KMS-11 (cell line): ENCODE results near the gene KIAA0825.

ENCODE experiments used
- H2AFZ ChIP-seq: fragments of 200-600 bp; sonication (generic); 2 replicates; pipeline ENCODE4 v1.6.1; 2016; ENCODE audit warnings: antibody characterized with exemption, mixed run types, low read depth
- H3K27ac ChIP-seq: fragments of 200-600 bp; sonication (generic); 2 replicates; pipeline ENCODE4 v1.6.1; 2016; ENCODE audit warnings: mild to moderate bottlenecking, mixed run types
- H3K27me3 ChIP-seq: fragments of 200-600 bp; sonication (generic); 2 replicates; pipeline ENCODE4 v1.6.1; 2017; ENCODE audit warnings: mild to moderate bottlenecking, low read depth, mixed run types, moderate library complexity; ENCODE audit not compliant: insufficient read depth
- H3K36me3 ChIP-seq: fragments of 200-600 bp; sonication (generic); 2 replicates; pipeline ENCODE4 v1.6.1; 2017; ENCODE audit warnings: mild to moderate bottlenecking, mixed run types; ENCODE audit not compliant: insufficient read depth
- H3K4me1 ChIP-seq: fragments of 200-600 bp; sonication (generic); 2 replicates; pipeline ENCODE4 v1.6.1; 2016; ENCODE audit warnings: mild to moderate bottlenecking, low read depth, mixed run types; ENCODE audit not compliant: poor library complexity, severe bottlenecking
- H3K4me2 ChIP-seq: fragments of 200-600 bp; sonication (generic); 2 replicates; pipeline ENCODE4 v1.7.0; 2016; ENCODE audit warnings: mild to moderate bottlenecking, mixed run types
- H3K4me3 ChIP-seq: fragments of 200-600 bp; sonication (generic); IDR thresholded peaks from 2 replicates; pipeline ENCODE4 v1.6.1; 2017; ENCODE audit warnings: low read depth, low read length, mixed read lengths; ENCODE audit not compliant: insufficient read depth
- H3K79me2 ChIP-seq: fragments of 200-600 bp; sonication (generic); 2 replicates; pipeline ENCODE4 v1.6.1; 2016; ENCODE audit warnings: low read depth, mixed run types; ENCODE audit not compliant: insufficient read depth
- H3K9ac ChIP-seq: fragments of 200-600 bp; sonication (generic); 2 replicates; pipeline ENCODE4 v1.6.1; 2016; ENCODE audit warnings: mild to moderate bottlenecking, mixed run types
- H4K20me1 ChIP-seq: fragments of 200-600 bp; sonication (generic); 2 replicates; pipeline ENCODE4 v1.6.1; 2016; ENCODE audit warnings: mild to moderate bottlenecking, mixed run types; ENCODE audit not compliant: insufficient read depth
- TF ChIP-seq, protein P1 (sequence below): fragments of 200-600 bp; sonication (generic); conservative IDR thresholded peaks from 2 replicates; pipeline ENCODE4 v1.6.1; 2017; ENCODE audit warnings: low read depth, mild to moderate bottlenecking, antibody characterized with exemption, low read length, moderate library complexity, mixed read lengths

The KIAA0825 gene

DNA sequence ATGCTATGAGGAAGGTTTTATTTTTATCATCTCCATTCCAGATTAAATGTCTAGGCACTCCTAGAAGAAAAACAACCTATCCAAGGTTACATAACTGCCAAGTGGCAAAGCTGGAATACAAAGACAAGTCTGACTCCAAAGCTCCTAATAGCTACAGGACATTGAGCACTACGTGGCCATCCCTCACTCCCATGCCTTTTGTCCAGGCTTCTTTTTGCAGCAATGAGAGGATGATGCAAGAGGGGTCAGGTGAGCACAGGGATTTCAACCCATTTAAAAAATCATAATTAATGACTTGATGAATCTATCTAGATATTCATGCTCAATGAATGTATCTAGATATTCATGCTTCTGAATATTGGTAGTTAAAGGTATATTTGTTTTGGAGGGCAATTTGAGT lies 117.0 kb downstream of the KIAA0825 start:
- Histone ChIP-seq H3K4me2 (no peak overlapping the region), H3K79me2 (no peaks in the 10 kb centered on the region), H3K27me3 (no peaks in the 10 kb centered on the region), H2AFZ (no peak overlapping the region), H4K20me1 (no peaks in the 10 kb centered on the region), H3K27ac (no peak overlapping the region), H3K4me1 (no peaks in the 10 kb centered on the region), H3K36me3 (no peaks in the 10 kb centered on the region), H3K9ac (no peak overlapping the region), H3K4me3 (no peak overlapping the region)
- TF ChIP-seq, protein P1, sequence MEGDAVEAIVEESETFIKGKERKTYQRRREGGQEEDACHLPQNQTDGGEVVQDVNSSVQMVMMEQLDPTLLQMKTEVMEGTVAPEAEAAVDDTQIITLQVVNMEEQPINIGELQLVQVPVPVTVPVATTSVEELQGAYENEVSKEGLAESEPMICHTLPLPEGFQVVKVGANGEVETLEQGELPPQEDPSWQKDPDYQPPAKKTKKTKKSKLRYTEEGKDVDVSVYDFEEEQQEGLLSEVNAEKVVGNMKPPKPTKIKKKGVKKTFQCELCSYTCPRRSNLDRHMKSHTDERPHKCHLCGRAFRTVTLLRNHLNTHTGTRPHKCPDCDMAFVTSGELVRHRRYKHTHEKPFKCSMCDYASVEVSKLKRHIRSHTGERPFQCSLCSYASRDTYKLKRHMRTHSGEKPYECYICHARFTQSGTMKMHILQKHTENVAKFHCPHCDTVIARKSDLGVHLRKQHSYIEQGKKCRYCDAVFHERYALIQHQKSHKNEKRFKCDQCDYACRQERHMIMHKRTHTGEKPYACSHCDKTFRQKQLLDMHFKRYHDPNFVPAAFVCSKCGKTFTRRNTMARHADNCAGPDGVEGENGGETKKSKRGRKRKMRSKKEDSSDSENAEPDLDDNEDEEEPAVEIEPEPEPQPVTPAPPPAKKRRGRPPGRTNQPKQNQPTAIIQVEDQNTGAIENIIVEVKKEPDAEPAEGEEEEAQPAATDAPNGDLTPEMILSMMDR: no peak

DNA sequence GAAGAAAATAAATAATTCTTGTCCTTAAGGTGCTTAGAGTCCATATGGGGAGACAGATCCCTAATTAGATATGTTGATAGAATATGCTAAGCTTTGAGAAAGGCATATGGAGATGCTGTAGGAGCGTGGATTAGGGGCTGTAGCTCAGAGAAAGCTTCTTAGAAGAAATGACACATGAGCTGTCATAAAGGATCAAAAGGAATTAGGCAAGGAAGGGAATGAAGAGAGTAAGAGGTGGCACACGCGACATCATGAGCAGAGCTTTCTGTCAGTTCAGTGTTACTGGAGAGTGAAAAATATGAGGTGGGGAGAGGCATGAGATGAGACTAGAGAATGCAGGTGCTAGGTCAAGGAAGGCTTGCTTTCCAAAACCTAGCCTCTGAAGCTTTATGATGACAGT lies 118.6 kb downstream of the KIAA0825 start:
- H3K79me2 ChIP-seq: no peaks in the 10 kb centered on the region
- H3K27ac ChIP-seq: no peak overlapping the region
- no peak overlapping the region for H3K9ac ChIP-seq
- no peak overlapping the region for H3K4me3 ChIP-seq
- H2AFZ ChIP-seq: no peak overlapping the region
- H3K36me3 ChIP-seq: no peaks in the 10 kb centered on the region
- no peaks in the 10 kb centered on the region for H3K4me1 ChIP-seq
- no peaks in the 10 kb centered on the region for H4K20me1 ChIP-seq
- TF ChIP-seq, protein P1: no peak
- H3K4me2 ChIP-seq: no peak overlapping the region
- no peaks in the 10 kb centered on the region for H3K27me3 ChIP-seq

DNA sequence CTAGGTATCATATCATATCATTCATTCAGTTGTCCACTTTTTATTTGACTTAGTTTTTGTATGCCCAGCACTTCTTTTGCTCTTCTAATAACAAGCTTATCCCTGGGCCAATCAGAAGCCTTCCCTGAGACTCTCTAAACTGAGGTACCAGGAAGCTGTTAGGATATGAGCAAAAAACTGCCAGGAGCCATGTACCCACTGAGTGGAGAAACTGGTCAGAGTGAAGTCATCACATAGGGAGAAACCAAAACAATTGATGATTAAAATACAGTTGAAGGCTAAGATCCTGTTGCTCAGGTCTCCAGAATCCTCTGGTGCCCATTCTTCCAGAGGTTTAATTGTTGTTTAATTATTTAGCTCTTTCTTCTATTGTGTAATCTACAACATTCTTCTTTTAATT lies 120.2 kb downstream of the KIAA0825 start:
- H3K4me2 ChIP-seq: no peak overlapping the region
- H3K27ac ChIP-seq: no peak overlapping the region
- TF ChIP-seq, protein P1: no peak

DNA sequence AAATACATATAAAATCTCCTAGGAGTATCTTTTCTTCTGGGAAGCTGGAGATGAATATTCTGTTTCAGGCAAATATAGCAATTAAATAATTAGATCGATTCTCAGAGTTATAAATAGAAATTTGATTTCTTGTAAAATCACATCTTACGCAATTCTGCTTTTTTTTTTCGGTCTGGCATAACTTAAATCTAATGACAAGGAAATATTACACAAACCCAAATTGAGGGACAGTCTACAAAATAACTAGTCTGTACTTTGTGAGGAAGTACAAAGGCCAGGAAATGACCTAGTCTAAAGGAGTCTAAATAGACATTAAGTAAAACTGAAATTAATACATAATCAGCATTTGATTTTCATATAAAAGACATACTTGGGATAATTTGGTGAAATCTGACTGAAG lies 133.3 kb downstream of the KIAA0825 start:
- Histone ChIP-seq H2AFZ (no peak overlapping the region), H3K27me3 (no peaks in the 10 kb centered on the region), H3K36me3 (no peaks in the 10 kb centered on the region), H3K4me3 (no peak overlapping the region), H3K4me1 (no peaks in the 10 kb centered on the region), H3K4me2 (no peak overlapping the region), H4K20me1 (no peaks in the 10 kb centered on the region), H3K79me2 (no peaks in the 10 kb centered on the region), H3K9ac (no peak overlapping the region), H3K27ac (no peak overlapping the region)
- TF ChIP-seq, protein P1: no peak

More for the DNA sequence above, 120.2 kb downstream of the KIAA0825 start:
- Histone ChIP-seq H3K36me3 (no peaks in the 10 kb centered on the region), H4K20me1 (no peaks in the 10 kb centered on the region), H2AFZ (no peak overlapping the region), H3K4me1 (no peaks in the 10 kb centered on the region), H3K27me3 (no peaks in the 10 kb centered on the region), H3K4me3 (no peak overlapping the region), H3K9ac (no peak overlapping the region), H3K79me2 (no peaks in the 10 kb centered on the region)
